ENCODE results near the gene MCUR1. TPM values are rescaled to one million over a fixed set of nuclear protein-coding genes. Genes with fewer than 3 reads are reported as not detected.
"Not testable (repeated sequence)": the region's sequence is repeated elsewhere in the genome, so short reads cannot be mapped to it uniquely, and the experiment has no call there.

Gene MCUR1
- total RNA-seq, 3 donors from 2014 or later: 43.2 to 47.1 (median 44.2) TPM

GRCh38 chr6:13838616-13839015, 24.3 kb upstream of the MCUR1 start:
- Mint-ChIP-seq H3K4me3 (no peak overlapping the region), H3K4me1 (ENCODE audit: low read depth) (no peaks in the 10 kb centered on the region), H3K36me3 (ENCODE audit: insufficient read depth) (no peaks in the 10 kb centered on the region), H3K9me3 (no peaks in the 10 kb centered on the region), H3K27me3 (ENCODE audit: low read depth) (no peaks in the 10 kb centered on the region)
- ATAC-seq (no peak), DNase-seq (no peak)

GRCh38 chr6:13836170-13836569, 21.8 kb upstream of the MCUR1 start:
- Mint-ChIP-seq H3K4me3 (no peak overlapping the region), H3K4me1 (ENCODE audit: low read depth) (no peaks in the 10 kb centered on the region), H3K9me3 (no peaks in the 10 kb centered on the region), H3K36me3 (ENCODE audit: insufficient read depth) (no peaks in the 10 kb centered on the region), H3K27me3 (ENCODE audit: low read depth) (no peaks in the 10 kb centered on the region)
- ATAC-seq: no peak
- no peak for DNase-seq

GRCh38 chr6:13834790-13835189, 20.4 kb upstream of the MCUR1 start:
- H3K9me3 Mint-ChIP-seq: no peaks in the 10 kb centered on the region
- DNase-seq (no peak), ATAC-seq (no peak)
- no peaks in the 10 kb centered on the region for H3K36me3 Mint-ChIP-seq (ENCODE audit: insufficient read depth)
- no peaks in the 10 kb centered on the region for H3K4me1 Mint-ChIP-seq (ENCODE audit: low read depth)
- H3K4me3 Mint-ChIP-seq: no peak overlapping the region
- no peaks in the 10 kb centered on the region for H3K27me3 Mint-ChIP-seq (ENCODE audit: low read depth)

DNA sequence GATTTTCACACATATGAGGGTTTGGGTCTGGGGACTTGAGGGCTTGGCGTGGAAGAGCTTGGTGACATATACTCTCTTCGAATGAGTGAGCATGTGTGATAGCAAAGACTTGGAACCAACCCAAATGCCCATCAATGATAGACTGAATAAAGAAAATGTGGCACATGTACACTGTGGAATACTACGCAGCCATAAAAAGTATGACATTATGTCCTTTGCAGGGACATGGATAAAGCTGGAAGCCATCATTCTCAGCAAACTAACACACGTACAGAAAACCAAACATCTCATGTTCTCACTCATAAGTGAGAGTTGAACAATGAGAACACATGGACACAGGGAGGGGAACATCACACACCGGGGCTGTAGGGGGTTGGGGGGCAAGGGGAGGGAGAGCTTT, 19.7 kb upstream of the MCUR1 start:
- not testable (repeated sequence) for H3K9me3 Mint-ChIP-seq; H3K36me3 Mint-ChIP-seq (ENCODE audit: insufficient read depth); H3K27me3 Mint-ChIP-seq (ENCODE audit: low read depth); H3K4me1 Mint-ChIP-seq (ENCODE audit: low read depth); DNase-seq; ATAC-seq; H3K4me3 Mint-ChIP-seq

DNA sequence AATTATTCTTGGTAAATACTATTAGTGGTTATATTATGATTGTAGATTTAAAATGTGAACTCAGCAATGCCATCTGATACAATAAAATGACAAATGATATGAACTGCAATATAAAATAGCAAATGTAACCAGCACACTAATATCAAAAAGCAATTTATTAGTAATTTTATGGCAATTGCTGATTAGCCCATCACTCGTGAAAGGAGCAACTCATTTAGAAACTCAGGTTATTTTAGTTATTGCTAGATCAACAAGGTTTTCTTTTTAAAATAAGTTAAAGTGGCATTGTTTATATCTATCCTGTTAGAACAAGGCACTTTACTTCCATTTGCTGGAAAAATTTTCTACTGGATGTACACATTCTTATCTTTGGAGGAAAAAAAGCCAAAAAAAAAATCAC, 18.4 kb upstream of the MCUR1 start:
- H3K9me3 Mint-ChIP-seq: peaks cover 5% of the 10 kb centered on the region
- no peak overlapping the region for H3K4me3 Mint-ChIP-seq
- DNase-seq (no peak), ATAC-seq (no peak)
- peaks cover 3% of the 10 kb centered on the region for H3K36me3 Mint-ChIP-seq (ENCODE audit: insufficient read depth)
- H3K4me1 Mint-ChIP-seq (ENCODE audit: low read depth): no peaks in the 10 kb centered on the region
- peaks cover 3% of the 10 kb centered on the region for H3K27me3 Mint-ChIP-seq (ENCODE audit: low read depth)

DNA sequence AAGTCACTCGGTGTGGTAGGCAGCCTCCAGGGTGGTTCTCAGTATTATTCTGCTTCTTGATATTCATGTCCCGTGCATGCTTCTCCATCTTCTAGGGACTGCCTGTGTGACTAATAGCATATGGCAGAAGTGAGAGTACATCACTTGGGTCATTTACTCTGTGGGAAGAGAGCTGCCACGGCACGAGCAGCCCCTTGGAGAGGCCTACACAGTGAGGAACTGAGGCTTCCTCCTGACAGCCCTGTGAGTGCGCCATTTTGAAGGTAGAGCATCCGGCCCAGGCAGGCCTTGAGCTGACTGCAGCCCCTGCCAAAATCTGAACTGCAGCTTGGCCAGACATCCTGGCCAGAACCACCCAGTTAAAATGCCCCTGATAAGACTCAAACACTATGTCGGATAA, 17.3 kb upstream of the MCUR1 start:
- Mint-ChIP-seq H3K4me3 (no peak overlapping the region), H3K4me1 (ENCODE audit: low read depth) (no peaks in the 10 kb centered on the region), H3K36me3 (ENCODE audit: insufficient read depth) (peaks cover 3% of the 10 kb centered on the region), H3K9me3 (peaks cover 5% of the 10 kb centered on the region), H3K27me3 (ENCODE audit: low read depth) (peaks cover 3% of the 10 kb centered on the region)
- no peak for DNase-seq
- ATAC-seq: no peak

GRCh38 chr6:13830803-13831202, 16.4 kb upstream of the MCUR1 start:
- peaks cover 3% of the 10 kb centered on the region for H3K36me3 Mint-ChIP-seq (ENCODE audit: insufficient read depth)

DNA sequence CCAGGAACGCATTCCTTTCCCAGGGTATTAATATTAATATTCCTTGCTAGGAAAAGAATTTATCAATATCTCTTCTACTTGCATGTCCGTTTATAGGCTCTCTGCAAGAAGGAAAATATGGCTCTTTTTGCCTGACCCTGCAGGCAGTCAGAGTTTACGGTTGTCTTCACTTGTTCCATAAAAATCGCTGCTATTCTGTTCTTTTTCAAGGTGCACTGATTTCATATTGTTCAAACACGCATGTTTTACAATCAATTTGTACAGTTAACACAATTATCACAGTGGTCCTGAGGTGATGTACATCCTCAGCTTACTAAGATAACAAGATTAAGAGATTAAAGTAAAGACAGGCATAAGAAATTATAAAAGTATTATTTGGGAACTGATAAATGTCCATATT, 15.1 kb upstream of the MCUR1 start:
- not testable (repeated sequence) for H3K27me3 Mint-ChIP-seq (ENCODE audit: low read depth); H3K4me1 Mint-ChIP-seq (ENCODE audit: low read depth); H3K36me3 Mint-ChIP-seq (ENCODE audit: insufficient read depth); H3K9me3 Mint-ChIP-seq; H3K4me3 Mint-ChIP-seq; ATAC-seq; DNase-seq

More at GRCh38 chr6:13830803-13831202, 16.4 kb upstream of the MCUR1 start:
- Mint-ChIP-seq H3K27me3 (ENCODE audit: low read depth) (peaks cover 3% of the 10 kb centered on the region), H3K4me3 (no peak overlapping the region), H3K9me3 (peaks cover 5% of the 10 kb centered on the region), H3K4me1 (ENCODE audit: low read depth) (no peaks in the 10 kb centered on the region)
- no peak for ATAC-seq
- DNase-seq: no peak

DNA sequence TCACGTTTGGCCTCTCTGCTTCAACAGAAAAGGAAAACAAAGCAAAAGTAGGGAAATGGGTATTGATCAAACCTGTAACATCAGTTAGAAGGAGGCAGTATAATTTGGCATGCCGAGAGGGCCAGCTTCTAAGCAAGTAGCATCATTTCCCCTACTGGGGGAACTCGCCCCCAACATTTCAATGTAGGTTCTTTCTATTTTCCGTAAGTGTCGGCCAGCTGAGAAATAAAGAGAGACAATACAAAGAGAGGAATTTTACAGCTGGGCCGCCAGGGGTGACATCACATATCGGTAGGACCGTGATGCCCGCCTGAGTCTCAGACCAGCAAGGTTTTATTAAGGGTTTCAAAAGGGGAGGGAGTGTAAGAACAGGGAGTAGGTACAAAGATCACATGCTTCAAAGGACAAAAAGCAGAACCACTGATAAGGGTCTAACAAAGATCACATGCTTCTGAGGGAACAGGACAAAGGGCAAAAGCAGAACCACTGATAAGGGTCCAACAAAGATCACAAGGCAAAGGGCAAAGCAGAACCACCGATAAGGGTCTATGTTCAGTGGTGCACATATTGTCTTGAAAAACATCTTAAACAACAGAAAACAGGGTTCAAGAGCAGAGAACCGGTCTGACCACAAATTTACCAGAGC, 14.4 kb upstream of the MCUR1 start:
- H3K9me3 Mint-ChIP-seq; H3K4me3 Mint-ChIP-seq; H3K27me3 Mint-ChIP-seq (ENCODE audit: low read depth); ATAC-seq; H3K36me3 Mint-ChIP-seq (ENCODE audit: insufficient read depth); DNase-seq; H3K4me1 Mint-ChIP-seq (ENCODE audit: low read depth): not testable (repeated sequence)

DNA sequence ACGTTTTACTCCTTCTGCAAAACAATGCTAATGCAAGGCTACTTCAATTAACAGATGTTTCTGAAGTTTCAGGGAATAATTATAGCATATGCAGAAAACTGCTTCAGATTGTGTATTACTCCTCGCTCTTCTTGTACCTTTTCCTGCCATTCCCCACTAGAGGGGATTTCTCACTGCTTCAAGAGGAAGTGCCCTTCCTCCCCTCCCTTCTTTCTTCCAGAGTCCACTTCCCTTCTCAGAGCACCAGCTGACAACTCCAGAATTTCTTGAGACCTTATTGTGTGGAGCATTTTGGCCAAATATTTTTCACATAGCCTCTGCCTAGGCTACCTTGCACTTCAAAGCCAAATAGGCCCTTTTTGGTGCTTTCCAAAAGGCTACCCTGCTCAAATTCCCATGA, 12.7 kb upstream of the MCUR1 start:
- DNase-seq: no peak
- peaks cover 5% of the 10 kb centered on the region for H3K9me3 Mint-ChIP-seq
- peaks cover 7% of the 10 kb centered on the region for H3K27me3 Mint-ChIP-seq (ENCODE audit: low read depth)
- peaks cover 3% of the 10 kb centered on the region for H3K36me3 Mint-ChIP-seq (ENCODE audit: insufficient read depth)
- H3K4me3 Mint-ChIP-seq: no peak overlapping the region
- H3K4me1 Mint-ChIP-seq (ENCODE audit: low read depth): no peaks in the 10 kb centered on the region
- no peak for ATAC-seq

GRCh38 chr6:13825871-13826270, 11.5 kb upstream of the MCUR1 start:
- H3K9me3 Mint-ChIP-seq: peaks cover 5% of the 10 kb centered on the region
- H3K27me3 Mint-ChIP-seq (ENCODE audit: low read depth): peaks cover 7% of the 10 kb centered on the region
- no peak for ATAC-seq

GRCh38 chr6:13818341-13818740, 4.0 kb upstream of the MCUR1 start:
- H3K27me3 Mint-ChIP-seq (ENCODE audit: low read depth): no peaks in the 10 kb centered on the region
- H3K9me3 Mint-ChIP-seq: no peaks in the 10 kb centered on the region
- ATAC-seq (no peak), DNase-seq (no peak)
- H3K36me3 Mint-ChIP-seq (ENCODE audit: insufficient read depth): no peaks in the 10 kb centered on the region
- H3K4me1 Mint-ChIP-seq (ENCODE audit: low read depth): peaks cover 6% of the 10 kb centered on the region
- no peak overlapping the region for H3K4me3 Mint-ChIP-seq

More at GRCh38 chr6:13825871-13826270, 11.5 kb upstream of the MCUR1 start:
- Mint-ChIP-seq H3K4me3 (no peak overlapping the region), H3K4me1 (ENCODE audit: low read depth) (no peaks in the 10 kb centered on the region), H3K36me3 (ENCODE audit: insufficient read depth) (peaks cover 3% of the 10 kb centered on the region)
- no peak for DNase-seq

DNA sequence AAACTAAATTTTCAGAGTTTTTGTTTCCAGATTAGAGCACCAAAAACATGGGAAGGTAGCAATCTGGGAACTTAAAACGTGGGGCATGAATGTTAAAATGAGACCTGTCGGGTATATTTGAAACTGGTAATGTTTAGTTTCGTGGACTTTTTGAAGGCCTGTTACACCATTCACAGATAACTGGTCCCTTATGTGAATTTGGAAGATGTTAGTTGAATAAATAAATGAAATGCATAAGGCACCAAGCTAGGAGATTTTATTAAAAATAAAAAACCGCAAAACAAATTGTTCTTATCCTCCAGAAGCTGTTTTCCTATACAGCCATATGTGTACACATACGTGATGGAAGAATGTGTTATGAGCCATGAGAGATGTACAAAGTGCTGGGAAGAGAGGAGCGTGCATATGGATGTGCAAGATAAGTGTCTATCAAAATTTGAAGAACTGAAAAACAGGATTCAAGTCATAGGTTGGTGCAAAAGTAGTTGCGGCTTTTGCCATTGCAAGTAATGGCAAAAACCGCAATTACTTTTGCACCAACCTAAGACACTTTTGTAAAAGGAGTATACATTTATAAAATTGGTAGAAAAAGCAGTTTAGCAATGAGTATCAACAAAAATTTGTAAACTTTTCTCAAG, 700 bp upstream of the MCUR1 start:
- DNase-seq (no peak), ATAC-seq (no peak)
- Mint-ChIP-seq H3K36me3 (ENCODE audit: insufficient read depth) (peaks cover 2% of the 10 kb centered on the region), H3K9me3 (no peaks in the 10 kb centered on the region), H3K27me3 (ENCODE audit: low read depth) (no peaks in the 10 kb centered on the region), H3K4me1 (ENCODE audit: low read depth) (peaks cover 25% of the 10 kb centered on the region), H3K4me3 (peak overlapping the region; percentile 81)

DNA sequence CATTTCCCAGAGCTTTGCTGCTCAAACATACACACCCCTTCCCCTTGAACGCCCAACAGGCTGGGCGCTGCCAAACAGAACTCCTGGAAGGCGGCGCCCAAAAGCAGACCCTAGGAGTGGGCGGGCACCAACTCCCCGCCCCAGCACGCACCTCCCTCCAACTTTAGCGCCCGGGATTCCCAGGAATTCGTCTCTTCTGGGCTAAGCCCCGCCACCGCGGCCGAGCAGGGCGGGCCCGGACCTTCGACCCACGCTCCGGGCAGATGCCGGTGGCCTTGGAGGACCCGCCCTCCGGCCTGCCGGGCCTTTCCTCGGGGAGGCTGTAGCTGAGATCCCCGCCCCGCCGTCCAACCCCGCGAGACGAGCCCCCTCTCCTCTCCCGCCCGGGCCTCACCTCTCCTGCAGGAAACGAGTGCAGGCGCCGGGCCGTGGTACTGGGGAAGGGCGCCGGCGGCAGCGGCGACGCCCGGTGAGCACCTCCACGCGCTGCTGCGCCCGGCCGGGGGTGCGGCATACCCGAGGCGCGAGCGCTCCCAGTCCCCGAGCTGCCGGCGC, 659 bp downstream of the MCUR1 start:
- Mint-ChIP-seq H3K27me3 (ENCODE audit: low read depth) (no peaks in the 10 kb centered on the region), H3K36me3 (ENCODE audit: insufficient read depth) (peaks cover 2% of the 10 kb centered on the region), H3K9me3 (no peaks in the 10 kb centered on the region), H3K4me3 (peak overlapping the region; percentile 89), H3K4me1 (ENCODE audit: low read depth) (peaks cover 25% of the 10 kb centered on the region)
- no peak for DNase-seq
- ATAC-seq: peak; percentile 9 to 14

DNA sequence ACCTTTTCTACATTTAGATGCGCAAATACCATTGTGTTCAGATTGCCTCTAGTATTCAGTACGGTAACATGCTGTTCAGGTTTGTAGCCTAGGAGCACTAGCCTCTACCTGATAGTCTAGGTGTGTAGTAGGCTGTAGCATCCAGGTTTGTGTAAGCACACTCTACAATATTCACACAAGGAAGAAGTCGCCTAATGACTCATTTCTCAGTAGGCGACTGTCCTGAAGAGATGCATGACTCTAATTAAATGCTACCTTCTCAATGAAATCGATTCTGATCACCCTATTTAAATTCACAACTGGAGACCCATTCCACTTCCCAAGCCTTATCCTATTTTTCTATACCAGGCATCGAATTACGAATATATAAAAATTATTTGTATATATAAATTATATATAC, 1.3 kb downstream of the MCUR1 start:
- H3K4me1 Mint-ChIP-seq (ENCODE audit: low read depth): peaks cover 25% of the 10 kb centered on the region
- DNase-seq (no peak), ATAC-seq (no peak)
- H3K9me3 Mint-ChIP-seq: no peaks in the 10 kb centered on the region
- H3K27me3 Mint-ChIP-seq (ENCODE audit: low read depth): no peaks in the 10 kb centered on the region
- H3K4me3 Mint-ChIP-seq: peak overlapping the region; percentile 89
- peaks cover 2% of the 10 kb centered on the region for H3K36me3 Mint-ChIP-seq (ENCODE audit: insufficient read depth)
